GM10248 (cell line): ENCODE measurements around the gene TSPAN12.
A peak's percentile ranks its signal among the peaks of the same experiment; 100 is the strongest.

Experiments used
- CTCF ChIA-PET: fragments of 300-600 bp; sonication (Branson Sonifier 250); formaldehyde crosslinking; extraction: SDS; loops from one replicate; lab custom pipeline; 2021; ENCODE audit warnings: antibody characterized with exemption; lab: Yijun Ruan, JAX
- POLR2A ChIA-PET: fragments of 350-650 bp; sonication (Branson Sonifier 250); formaldehyde crosslinking; extraction: SDS; loops from one replicate; lab custom pipeline; 2020; ENCODE audit warnings: antibody characterized with exemption; lab: Yijun Ruan, JAX
- DNase-seq: peaks from one replicate; pipeline ENCODE4 v3.0.0; 2012; ENCODE audit errors: extremely low spot score
- TF ChIP-seq, protein P1 (sequence below): IDR thresholded peaks from 2 replicates; pipeline ENCODE4 v1.5.1; 2012; ENCODE audit warnings: mild to moderate bottlenecking, low read depth; ENCODE audit errors: extremely low read depth, missing control alignments, control extremely low read depth

TSPAN12 gene

DNA sequence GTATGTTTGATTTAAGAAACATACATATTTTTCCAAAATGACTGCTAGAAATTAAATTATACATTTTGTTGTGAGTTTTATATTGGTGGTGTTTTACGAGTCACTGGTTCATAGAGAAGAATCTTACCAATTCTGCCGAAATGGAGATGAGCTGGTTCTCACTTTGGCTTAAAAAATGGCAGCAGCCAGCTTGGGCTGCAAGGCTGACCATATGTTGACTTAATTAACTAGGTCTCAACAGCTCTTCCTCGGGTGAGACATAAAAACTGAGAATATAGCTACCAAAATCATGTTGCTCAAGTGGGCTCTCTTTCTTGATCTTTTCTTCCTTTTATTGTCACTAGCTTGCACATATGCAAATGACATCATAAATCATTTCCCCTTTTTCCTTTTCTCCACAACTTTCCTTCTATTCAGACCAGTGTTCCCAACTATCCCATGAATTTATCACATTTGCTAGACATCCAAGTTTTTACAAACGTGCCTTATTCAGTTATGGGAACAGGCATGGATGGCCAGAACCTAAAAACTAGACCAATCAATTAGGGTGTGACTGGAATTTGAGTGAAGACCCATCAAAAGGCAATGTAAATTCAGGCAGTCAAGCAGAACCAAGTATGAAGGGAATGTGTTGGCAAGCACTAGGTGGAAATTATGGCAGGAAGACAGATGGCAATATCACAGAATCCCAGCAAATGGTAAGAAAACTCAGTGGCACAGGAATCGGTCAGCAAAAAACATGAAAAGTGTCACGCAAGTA, 6.4 kb upstream of the TSPAN12 start:
- TF ChIP-seq, protein P1, sequence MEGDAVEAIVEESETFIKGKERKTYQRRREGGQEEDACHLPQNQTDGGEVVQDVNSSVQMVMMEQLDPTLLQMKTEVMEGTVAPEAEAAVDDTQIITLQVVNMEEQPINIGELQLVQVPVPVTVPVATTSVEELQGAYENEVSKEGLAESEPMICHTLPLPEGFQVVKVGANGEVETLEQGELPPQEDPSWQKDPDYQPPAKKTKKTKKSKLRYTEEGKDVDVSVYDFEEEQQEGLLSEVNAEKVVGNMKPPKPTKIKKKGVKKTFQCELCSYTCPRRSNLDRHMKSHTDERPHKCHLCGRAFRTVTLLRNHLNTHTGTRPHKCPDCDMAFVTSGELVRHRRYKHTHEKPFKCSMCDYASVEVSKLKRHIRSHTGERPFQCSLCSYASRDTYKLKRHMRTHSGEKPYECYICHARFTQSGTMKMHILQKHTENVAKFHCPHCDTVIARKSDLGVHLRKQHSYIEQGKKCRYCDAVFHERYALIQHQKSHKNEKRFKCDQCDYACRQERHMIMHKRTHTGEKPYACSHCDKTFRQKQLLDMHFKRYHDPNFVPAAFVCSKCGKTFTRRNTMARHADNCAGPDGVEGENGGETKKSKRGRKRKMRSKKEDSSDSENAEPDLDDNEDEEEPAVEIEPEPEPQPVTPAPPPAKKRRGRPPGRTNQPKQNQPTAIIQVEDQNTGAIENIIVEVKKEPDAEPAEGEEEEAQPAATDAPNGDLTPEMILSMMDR, result no peak
- POLR2A ChIA-PET, result no interaction called here
- CTCF ChIA-PET, result no interaction called here
- DNase-seq, result no peak

DNA sequence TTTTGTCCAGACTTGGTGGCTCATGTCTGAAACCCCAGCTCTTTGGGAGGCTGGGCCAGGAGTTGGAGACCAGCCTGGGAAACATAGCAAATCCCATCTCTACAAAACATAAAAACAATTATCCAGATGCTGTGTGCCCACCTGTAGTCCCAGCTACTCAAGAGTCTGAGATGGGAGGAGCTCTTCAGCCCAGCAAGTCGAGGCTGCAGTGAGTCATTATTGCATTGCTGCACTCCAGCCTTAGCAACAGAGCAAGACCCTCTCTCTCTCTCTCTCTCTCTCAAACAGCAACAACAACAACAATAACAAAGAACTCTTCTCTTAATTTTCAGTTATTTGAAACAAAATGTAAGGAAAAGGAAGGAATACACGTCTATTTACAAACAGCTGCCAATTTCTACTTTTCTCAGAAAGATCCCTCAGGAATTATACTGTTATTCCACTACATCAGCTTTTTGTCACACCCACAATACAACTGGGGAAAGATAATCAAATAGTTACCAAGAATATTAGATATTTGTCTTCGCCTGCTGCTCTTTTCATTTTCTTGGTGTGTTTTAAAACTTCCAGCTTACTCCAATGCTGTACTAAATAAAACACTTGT, 5.1 kb upstream of the TSPAN12 start:
- ChIA-PET POLR2A (no interaction called here), CTCF (interaction anchor here (0.7 to 1.4 kb wide), 5 partner anchors 12 to 70 kb away, joined by 3 to 4 read pairs (median 3); no protein-coding TSS in a partner anchor)
- TF ChIP-seq, protein P1, result no peak
- no peak for DNase-seq

DNA sequence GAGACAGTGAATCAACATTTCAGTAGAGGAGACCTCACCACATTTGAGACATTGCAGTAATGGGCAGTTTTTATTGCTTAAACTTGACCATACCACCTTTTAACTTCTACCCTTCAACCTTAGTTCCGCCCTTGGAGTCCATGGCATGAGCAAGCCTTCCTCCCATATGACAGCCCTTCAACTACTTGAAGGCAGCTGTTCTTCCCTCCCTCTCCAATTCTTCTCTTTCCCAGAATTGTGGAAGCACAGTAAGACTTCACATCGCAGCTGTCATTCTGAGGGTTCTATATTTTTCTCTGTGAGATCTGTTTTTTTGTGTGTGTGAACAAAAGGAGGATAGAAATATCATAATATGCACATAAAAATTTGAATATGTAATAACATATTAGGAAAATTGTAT, 2.2 kb upstream of the TSPAN12 start:
- no peak for DNase-seq
- TF ChIP-seq, protein P1, result no peak
- POLR2A ChIA-PET, result no interaction called here
- CTCF ChIA-PET, result interaction anchor here (1.6 to 2.4 kb wide), 3 partner anchors 9 to 68 kb away, joined by 5 to 11 read pairs (median 11); no protein-coding TSS in a partner anchor

DNA sequence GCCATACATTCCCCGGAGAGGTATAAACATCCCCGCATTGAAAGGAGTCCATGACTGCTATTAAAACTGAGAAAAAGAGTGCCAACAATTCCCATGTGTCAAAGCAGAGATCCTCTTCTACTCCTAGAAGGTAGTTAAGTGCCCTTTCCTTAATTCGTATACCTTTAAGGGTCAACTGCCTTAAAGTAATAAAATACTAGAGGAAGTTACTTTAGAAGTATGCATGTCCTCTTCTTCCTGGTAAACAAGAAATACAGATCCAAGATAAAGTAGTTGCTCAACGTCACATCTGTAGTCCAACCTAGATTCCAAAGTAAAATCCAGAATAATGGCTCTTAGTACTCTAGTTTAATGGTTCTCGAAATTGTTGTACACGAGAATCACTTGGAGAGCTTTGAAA, 1.5 kb upstream of the TSPAN12 start:
- DNase-seq, result no peak
- TF ChIP-seq, protein P1, result no peak
- ChIA-PET CTCF (interaction anchor here (0.6 to 2.4 kb wide), 4 partner anchors 10 to 1820 kb away, joined by 3 to 11 read pairs (median 8); no protein-coding TSS in a partner anchor), POLR2A (no interaction called here)

DNA sequence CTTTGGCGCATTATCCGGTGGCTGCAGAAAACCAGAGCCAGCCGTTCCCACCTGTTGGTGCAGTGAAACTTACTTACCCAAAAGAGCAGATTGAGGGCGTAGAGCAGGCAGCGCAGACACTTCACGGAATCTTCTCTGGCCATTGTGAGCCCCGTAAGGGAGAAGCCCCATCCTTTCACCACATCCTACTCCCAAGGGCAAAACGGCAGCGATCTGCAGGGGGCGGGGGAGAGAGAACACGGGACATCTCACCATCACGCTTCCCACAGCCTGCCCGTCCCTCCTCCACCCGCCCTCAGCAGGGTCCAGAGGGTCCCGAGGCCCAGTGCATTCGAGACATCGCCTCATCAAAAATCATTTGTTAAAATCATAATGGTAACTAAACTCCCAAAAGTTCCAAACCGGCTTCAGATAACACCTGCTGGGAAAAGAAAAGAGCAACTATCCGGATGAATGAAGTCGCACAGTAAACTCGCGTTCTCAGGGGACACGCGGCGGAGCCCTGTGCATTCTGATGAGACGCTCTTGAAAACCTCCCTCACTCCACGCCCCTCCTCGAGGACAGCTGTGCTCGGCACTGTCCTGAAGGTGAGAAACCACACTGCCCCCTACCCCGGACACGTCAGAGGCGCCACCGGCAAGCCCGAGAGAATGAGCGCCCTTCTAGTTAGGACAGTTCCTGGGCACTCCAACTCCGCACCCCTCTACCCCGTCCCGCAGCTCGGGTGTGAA, 1.2 kb downstream of the TSPAN12 start:
- TF ChIP-seq, protein P1, result peak; percentile 25
- DNase-seq, result peak; percentile 73
- CTCF ChIA-PET, result interaction anchor here (0.9 to 2.9 kb wide), 9 partner anchors 9 to 513 kb away, joined by 3 to 16 read pairs (median 7); no protein-coding TSS in a partner anchor
- POLR2A ChIA-PET, result no interaction called here

DNA sequence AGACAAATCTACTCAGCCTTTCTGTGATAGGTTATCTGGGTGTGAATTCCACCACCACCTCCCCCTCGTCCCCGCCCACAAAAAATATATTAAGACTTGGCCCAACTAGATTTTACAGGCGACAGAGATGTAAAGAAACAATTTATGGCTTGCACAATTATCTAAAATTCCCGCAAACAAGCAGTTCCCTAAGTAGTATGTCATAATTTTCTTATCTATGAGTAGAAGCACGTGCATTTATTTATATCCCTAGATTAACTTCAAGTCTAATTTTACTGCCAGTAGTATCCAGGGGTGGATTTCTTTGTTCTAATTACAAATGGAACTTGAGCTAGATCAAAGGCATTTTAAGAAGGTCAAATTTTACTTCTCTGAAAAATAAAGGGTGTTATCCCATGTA, 1.7 kb downstream of the TSPAN12 start:
- CTCF ChIA-PET, result interaction anchor here (0.9 to 2.9 kb wide), 6 partner anchors 9 to 50 kb away, joined by 3 to 16 read pairs (median 7); no protein-coding TSS in a partner anchor
- TF ChIP-seq, protein P1, result no peak

More for the DNA sequence above, 1.7 kb downstream of the TSPAN12 start:
- POLR2A ChIA-PET, result no interaction called here
- DNase-seq, result no peak
